AG10803 (cell line): ENCODE data around the gene POLR3K.
A peak's percentile ranks its signal among the peaks of the same experiment; 100 is the strongest.

Experiments
- DNase-seq: peaks from one replicate; pipeline ENCODE4 v3.0.0; 2010; ENCODE audit warnings: low read depth
- H3K4me3 ChIP-seq: 2 replicates; pipeline ENCODE4 v1.5.1; 2011; ENCODE audit warnings: mild to moderate bottlenecking, low read length, control low read depth
- TF ChIP-seq, protein P1 (sequence below): conservative IDR thresholded peaks from 2 replicates; pipeline ENCODE4 v1.5.1; 2011; ENCODE audit warnings: mild to moderate bottlenecking, low read length, control low read depth, inconsistent platforms

The POLR3K gene

GRCh38 chr16:53346-54236, at the start of gene POLR3K, which contains the start of gene SNRNP25:
TSS of gene POLR3K (minus strand) at chr16:53608. CDS start at chr16:53586, 22 bp downstream.
TSS of gene SNRNP25 (plus strand) at chr16:53828. CDS start at chr16:54017, 189 bp downstream.
- TF ChIP-seq, protein P1, sequence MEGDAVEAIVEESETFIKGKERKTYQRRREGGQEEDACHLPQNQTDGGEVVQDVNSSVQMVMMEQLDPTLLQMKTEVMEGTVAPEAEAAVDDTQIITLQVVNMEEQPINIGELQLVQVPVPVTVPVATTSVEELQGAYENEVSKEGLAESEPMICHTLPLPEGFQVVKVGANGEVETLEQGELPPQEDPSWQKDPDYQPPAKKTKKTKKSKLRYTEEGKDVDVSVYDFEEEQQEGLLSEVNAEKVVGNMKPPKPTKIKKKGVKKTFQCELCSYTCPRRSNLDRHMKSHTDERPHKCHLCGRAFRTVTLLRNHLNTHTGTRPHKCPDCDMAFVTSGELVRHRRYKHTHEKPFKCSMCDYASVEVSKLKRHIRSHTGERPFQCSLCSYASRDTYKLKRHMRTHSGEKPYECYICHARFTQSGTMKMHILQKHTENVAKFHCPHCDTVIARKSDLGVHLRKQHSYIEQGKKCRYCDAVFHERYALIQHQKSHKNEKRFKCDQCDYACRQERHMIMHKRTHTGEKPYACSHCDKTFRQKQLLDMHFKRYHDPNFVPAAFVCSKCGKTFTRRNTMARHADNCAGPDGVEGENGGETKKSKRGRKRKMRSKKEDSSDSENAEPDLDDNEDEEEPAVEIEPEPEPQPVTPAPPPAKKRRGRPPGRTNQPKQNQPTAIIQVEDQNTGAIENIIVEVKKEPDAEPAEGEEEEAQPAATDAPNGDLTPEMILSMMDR = no peak
- H3K4me3 ChIP-seq = peak within 1 kb of the TSS; percentile 84
- peak; percentile 98 for DNase-seq

GRCh38 chr16:102060-102855, 48.9 kb upstream of the POLR3K start:
- no peak overlapping the region for H3K4me3 ChIP-seq
- TF ChIP-seq, protein P1 = no peak
- no peak for DNase-seq

DNA sequence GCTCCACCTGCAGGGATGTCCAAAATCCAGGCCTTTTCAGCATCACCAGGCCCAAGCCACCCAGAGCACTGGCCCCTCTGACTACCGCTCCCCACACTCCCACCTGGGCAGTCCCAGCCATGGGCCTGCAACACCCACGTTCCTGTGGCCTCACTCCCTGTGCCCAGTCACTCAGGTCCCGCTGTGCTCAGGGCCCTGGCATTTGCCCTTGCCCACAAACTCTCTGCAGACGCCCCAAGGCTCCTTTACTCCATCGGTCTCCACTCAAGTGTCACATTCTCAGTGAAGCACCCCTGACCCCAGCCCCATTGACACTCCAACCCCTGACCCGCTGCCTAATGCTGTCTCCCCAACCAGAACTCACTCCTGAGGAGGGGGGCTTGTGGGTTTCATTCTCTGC, 48.2 kb upstream of the POLR3K start:
- no peak overlapping the region for H3K4me3 ChIP-seq
- TF ChIP-seq, protein P1 = no peak
- no peak for DNase-seq

DNA sequence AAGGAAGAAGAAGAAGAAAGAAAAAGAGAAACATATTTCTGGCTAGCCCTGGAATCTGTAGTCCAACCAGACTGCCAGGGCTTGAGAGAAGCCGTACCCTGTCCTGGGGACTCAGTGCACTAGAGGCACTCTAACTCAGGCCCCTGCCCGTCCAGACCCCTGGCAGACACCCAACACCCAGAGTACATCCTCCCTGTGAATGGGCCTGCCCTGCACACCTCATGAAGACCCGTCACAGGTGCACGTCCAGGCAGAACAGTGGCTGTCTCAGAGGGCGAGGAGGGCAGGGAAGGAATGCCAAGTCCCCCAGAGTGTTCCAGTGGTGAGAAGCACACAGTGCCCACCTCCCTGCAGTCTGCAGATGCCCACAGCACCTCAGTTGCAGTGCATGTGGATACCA, 47.6 kb upstream of the POLR3K start:
- DNase-seq = no peak
- TF ChIP-seq, protein P1 = no peak
- H3K4me3 ChIP-seq = no peak overlapping the region

- TF ChIP-seq, protein P1 = no peak
- no peak for DNase-seq
- no peak overlapping the region for H3K4me3 ChIP-seq
Measured at GRCh38 chr16:97822-98221, 44.4 kb upstream of the POLR3K start.

GRCh38 chr16:96935-97381, 43.5 kb upstream of the POLR3K start:
- peak; percentile 84 for DNase-seq
- H3K4me3 ChIP-seq = no peak overlapping the region
- TF ChIP-seq, protein P1 = peak; percentile 93

GRCh38 chr16:94918-95265, 41.5 kb upstream of the POLR3K start:
- TF ChIP-seq, protein P1 = no peak
- no peak overlapping the region for H3K4me3 ChIP-seq
- DNase-seq = no peak
